Skeletal muscle cell (primary cell): ENCODE data around the gene EFHB.
"Not testable (repeated sequence)": the region's sequence is repeated elsewhere in the genome, so short reads cannot be mapped to it uniquely, and the experiment has no call there.

ENCODE experiments used
- DNase-seq: peaks from one replicate; pipeline ENCODE4 v3.0.0-alpha.2; 2010; ENCODE audit warnings: low read depth
- H3K4me3 ChIP-seq: 2 replicates; pipeline ENCODE4 v1.5.1; 2011; ENCODE audit warnings: low read depth, mild to moderate bottlenecking, control low read depth, low read length, moderate library complexity

EFHB gene

DNA sequence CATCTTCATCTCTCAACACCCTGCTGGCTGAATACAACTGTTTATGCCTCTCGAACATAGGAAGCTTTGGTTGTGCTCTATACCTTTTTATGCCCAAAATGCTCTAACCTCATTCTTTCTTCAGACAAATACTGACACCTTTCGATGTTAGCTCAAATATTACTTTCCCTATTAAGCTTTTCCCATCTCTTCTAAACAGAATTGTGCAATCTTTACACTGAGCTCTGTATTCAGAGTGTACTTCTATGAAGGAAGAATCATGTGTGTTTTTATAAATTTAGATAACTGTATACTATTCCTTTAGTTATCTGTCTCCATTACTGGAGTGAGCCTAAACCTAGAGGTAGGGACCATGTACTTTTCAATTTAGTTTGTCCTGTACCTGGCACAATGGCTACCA lies 1.6 kb downstream of the EFHB start:
- no peak for DNase-seq
- no peak overlapping the region for H3K4me3 ChIP-seq

DNA sequence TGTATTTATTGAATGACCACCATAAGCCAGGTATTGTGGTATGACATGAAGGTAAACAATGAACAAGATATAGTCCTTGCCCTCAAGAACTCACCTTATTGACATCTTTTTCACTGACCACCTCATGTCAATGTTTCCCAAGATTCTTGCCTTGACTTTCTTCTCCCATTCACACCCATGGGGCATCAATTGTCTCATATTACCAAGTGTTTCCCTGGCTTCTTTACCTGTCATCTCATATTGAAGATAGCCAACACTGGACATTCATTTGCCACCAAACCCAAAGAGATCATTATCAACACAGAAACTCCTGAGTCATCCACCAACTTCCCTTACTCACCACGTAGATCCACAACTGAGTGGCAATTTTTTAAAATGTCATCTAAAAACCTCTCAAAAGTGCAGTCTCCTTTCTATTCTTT lies 2.2 kb downstream of the EFHB start:
- DNase-seq, result no peak
- H3K4me3 ChIP-seq, result no peak overlapping the region

DNA sequence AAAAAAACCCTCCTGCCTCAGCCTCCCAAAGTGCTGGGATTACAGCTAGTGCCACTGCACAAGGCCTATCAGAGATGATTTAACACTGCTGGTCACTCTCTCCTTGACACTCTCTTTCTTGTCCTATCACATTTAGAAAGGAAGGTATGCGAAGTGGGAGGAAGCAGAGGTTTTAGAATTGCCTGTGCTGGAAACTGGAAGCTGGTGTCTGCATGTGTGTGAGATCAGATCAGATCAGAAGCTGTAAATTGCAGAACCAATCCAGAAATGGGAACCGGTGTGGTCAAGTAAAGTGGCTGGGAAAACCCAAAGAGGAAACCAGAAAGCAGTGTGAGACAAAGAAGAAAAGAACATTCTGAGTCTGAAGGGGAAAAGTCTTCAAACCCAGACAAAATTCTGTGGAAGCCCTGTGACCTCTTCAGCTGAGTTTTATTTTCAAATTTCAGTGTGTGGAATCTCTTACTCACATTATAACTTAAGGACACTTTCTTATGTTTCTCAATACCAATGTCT lies 2.8 kb downstream of the EFHB start:
- no peak for DNase-seq
- no peak overlapping the region for H3K4me3 ChIP-seq

DNA sequence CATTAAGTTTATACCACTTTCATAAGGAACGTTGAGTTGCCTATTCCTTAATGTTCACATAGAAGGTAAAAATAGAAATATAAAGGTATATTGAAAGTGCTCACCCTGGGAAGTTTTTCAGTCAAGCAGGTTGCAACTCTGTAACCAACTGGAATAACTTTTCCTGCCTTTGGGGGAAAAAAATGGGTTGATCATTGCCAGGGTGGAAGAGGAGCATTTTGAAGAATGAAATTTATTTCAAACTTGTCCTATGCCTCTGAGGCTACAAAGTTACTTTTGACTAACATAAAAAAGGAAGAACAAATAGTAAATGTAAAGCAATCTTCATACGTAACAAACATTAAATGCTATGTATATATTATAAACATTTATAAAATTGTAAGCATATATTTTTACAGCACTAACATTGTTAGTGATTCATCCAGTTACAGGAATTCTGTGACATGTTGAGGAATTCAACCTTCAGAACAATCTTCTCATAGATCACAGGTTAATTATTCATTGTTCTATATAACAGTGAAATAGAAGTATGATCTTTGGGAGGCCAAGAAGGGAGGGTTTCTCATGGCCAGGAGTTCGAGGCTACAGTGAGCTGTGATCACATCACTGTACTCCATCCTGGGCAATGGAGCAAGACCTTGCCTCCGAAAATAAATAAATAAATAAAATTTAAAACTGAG lies 13.5 kb downstream of the EFHB start:
- DNase-seq, result no peak
- H3K4me3 ChIP-seq, result no peak overlapping the region

DNA sequence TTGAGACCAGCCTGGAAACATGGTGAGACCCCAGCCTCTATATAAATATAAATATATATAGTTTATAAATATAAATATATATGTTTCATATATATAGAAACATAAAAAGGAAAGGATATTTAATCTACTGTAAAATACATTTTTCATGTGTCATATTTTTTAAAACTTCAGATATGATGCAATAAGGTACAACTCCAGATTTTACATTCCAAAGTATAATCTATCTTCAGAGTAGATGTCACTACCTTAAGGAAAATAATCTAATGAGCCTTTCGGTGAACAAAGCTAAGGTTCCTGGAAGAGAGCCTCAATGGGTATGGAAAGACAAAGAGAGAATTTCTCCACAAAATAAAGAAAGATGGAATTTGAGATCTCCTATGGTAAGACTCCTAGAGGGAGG lies 16.9 kb downstream of the EFHB start:
- DNase-seq, result no peak
- H3K4me3 ChIP-seq, result no peak overlapping the region

DNA sequence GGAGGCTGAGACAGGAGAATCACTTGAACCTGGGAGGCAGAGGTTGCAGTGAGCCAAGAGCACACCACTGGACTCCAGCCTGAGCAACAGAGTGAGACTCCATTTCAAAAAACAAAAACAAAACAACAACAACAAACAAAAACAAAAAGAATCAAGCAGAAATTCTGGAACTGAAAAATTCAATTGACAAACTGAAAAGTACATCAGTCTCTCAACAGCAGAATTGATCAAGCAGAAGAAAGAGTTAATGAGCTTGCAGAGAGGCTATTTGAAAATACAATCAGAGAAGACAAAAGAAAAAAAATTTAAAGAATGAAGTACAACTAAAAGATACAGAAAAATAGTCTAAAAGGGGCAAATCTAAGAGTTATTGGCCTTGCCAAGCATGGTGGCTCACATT lies 22.6 kb downstream of the EFHB start:
- DNase-seq, result no peak
- H3K4me3 ChIP-seq, result no peak overlapping the region

DNA sequence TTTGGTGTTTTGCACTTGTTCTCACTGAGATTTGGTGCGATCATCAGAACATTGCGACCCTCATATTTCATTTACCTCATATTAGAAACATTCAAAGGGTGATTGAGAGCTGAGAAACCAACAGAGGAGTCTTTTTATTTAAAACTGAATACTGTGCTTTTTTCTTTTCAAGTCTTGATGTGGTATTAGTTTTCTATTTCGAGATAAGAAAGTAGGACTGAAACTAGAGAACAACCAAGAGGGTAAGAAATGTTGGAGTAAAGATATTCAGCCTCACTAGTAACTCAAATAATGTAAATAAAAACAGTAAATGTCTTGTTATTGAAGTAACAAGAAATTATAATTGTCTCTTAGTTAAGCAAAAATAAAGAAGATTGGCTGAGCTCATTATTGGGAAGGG lies 26.5 kb downstream of the EFHB start:
- H3K4me3 ChIP-seq, result no peak overlapping the region
- no peak for DNase-seq

DNA sequence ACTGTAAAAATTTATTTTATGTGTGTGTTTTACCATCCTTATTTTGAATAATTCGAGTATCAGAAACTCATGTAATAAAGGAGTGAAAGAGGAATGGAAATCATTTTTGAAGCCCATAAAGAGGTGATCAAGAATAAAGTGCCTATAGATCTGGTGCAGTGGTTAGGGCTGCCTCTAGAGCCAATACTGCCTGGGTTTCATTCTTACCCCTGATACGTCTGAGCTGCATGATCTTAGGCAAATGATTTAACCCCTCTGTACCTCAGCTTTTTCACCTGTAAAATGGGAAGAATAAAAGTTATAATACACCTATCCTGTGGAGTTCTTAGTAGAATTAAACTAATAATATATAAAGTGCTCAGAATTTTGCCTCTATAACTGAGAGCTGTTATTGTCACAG lies 30.4 kb downstream of the EFHB start:
- no peak for DNase-seq
- no peak overlapping the region for H3K4me3 ChIP-seq

DNA sequence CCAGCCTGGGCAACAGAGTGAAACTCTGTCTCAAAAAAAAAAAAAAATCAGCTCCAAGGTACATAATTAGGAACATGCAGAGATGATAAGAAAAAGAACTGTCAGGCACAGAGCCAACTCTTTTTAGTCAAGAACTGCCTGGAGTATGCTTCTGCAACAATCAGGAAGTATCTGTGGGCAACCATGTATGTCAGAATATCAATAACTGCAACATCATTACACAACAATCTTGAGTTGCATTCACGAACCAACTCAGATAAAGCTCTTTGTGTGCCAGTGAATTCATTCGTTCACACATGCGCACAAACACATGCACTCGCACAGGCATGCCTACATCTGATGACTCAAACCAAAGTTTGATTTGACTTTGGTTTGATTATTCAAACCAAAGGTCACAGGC lies 32.1 kb downstream of the EFHB start:
- DNase-seq, result no peak
- no peak overlapping the region for H3K4me3 ChIP-seq

DNA sequence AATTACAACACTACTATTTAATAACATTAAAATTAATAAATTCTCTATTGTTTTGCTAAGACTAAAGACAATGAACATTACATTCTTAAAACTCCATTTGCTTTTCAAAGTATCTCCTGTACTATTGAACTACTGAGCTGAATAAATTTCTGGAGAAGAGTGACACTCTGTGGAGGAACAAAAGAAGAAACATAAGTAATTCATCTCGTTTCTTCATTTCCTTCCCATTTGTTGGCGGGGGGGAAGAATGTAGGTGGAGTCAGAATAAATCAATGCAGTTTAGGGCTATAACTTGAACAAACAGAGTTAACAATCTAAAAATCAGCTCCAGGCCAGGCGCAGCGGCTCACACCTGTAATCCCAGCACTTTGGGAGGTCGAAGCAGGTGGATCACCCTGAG lies 32.7 kb downstream of the EFHB start:
- H3K4me3 ChIP-seq, result no peak overlapping the region
- no peak for DNase-seq

DNA sequence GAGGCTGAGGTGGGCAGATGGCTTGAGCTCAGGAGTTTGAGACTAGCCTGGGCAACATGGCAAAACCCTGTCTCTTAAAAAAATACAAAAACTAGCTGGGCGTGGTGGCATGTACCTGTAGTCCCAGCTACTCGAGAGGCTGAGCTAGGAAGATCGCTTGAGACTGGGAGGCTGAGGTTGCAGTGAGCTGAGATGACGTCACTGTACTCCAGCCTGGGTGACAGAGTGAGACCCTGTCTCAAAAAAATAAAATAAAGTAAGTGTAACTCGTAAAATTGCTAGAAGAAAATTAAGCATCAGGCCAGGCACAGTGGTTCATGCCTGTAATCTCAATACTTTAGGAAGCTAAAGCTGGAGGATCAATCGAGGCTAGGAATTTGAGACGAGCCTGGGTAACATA lies 34.2 kb downstream of the EFHB start:
- DNase-seq, H3K4me3 ChIP-seq: not testable (repeated sequence)

DNA sequence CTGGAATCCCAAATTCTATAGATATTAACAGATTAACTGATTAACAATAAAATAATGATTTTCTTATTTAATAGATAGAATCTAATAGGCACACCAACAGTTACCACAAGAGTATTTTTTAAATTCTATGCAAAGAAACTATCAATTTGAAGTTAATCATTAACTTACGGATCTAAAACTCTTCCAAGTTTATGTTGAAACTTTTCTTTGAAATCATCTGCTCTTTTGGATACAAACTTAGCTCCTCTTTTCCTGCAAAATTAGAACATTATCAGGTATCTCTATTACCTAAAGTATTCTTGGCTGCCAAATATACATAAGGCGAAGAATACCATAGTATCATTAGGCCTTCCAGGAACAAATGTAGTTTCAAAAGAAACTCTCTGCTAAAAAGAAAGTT lies 34.8 kb downstream of the EFHB start:
- H3K4me3 ChIP-seq, result no peak overlapping the region

DNA sequence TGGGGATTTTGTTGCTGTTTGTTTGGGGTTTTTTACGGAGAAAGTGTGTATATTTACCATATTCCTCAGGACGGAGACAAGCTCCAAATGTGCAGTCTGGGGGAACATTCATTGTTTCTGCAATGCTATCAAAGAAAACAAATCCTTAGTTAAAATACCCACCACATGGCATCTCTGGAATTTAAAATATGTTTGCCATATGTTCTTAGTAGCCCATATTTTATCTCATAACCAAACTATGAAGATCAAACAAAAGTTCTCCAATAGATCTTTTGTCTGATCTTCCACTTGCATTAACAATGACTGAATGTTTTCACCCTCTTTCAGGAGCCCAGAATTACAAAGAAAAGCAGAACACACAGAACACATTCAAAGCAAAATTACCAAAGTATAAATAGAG lies 35.3 kb downstream of the EFHB start:
- DNase-seq, result no peak

More for the DNA sequence above, 34.8 kb downstream of the EFHB start:
- no peak for DNase-seq

DNA sequence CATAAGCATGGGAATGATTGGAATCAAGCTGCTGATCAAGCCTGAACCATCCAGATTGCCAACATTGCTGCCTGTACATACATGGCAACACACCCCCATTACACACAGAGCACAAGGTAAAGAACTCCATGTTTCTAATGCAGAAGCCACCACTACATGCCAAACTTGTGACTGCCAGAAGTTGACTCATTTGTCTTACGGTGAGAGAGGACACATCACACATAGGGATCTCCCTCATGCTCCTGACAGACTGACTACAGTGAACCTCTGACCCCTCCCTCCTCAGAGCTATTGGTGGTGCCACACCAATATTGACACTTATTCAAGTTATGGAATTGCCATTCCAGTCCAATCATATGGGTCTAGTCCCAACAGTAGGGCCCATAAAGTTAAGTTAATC lies 42.3 kb downstream of the EFHB start:
- DNase-seq, result peak; percentile 46
- H3K4me3 ChIP-seq, result no peak overlapping the region

More for the DNA sequence above, 35.3 kb downstream of the EFHB start:
- no peak overlapping the region for H3K4me3 ChIP-seq

DNA sequence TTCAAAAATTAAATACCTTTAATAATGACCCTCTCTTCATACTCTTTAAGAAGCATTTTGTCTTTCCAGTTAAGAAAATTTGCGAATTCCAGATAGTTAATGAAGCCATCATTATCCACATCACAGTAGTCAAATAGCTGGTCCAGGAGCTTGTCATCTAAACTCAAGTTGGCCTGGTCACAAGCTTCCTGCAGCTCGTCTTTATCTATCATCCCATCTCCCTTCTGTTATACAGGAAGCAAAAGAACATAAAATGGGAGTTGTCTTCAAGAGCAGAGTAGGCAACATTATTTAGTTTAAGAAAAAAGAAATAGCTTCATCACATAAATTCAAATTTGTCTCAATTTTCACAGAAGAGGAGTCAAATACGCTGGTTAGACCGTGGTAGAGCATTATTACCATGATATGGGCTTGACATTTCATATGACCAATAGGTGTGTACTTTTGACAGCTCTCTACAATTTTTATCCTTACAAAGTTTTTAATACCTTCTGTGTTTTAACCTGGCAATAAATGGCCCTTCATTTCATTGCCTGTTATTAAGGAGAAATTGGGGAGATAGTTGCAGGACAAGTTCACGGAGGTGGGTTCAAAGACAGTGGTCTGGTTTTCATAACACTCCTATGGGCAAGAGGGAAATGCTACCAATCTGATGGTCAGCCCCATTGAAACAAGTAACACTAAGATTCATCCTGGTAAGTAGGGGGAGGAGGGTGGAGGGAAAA lies 45.4 kb downstream of the EFHB start:
- no peak for DNase-seq
- H3K4me3 ChIP-seq, result no peak overlapping the region

DNA sequence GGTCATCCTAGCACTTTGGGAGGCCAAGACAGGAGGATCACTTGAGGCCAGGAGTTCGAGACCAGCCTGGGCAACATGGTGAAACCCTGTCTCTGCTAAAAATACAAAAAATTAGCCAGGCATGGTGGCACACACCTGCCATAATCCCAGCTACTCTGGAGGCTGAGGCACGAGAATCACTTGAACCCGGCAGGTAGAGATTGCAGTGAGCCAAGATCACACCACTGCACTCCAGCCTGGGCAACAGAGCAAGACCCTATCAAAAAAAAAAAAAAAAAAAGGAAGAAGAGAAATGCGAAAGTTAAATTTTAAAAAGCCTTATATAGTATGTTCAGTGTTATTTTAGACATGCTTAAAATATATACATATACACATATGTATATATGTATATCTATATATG lies 46.9 kb downstream of the EFHB start:
- not testable (repeated sequence) for H3K4me3 ChIP-seq, DNase-seq

DNA sequence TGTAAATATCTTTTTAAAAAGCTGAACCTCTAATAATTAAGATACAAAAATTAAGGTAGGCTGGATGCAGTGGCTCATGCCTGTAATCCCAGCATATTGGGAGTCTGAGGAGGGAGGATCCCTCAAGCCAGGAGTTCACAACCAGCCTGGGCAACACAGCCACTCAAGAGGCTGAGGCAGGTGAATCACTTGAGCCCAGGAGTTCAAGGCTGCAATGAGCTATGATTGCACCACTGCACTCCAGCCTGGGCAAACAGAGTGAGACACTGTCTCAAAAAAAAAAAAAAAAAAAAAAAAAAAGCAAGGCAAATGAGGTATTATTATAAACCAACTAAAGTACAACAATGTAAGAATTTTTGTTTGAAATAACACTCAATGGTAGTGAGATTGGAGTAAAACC lies 47.6 kb downstream of the EFHB start:
- no peak overlapping the region for H3K4me3 ChIP-seq
- DNase-seq, result no peak

DNA sequence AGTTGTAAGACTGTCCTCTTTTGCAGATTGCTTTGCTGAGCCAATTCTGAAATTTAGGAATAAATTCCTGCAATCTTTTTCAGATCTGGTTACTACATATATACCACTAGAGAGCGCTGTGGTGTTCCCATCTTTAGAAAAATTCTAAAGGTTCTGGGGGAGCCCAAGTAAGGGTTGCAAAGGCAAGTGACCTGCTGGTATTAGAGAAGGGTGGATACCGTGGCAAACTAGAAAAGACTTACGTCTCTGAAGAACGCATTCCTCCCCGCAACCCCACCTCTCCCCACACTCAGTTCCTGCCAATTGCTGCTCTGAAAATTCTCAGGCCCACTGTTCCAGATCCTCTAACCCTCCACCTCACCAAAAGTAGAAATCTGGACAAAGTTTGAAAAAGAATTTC lies 48.5 kb downstream of the EFHB start:
- DNase-seq, result no peak
- H3K4me3 ChIP-seq, result no peak overlapping the region

DNA sequence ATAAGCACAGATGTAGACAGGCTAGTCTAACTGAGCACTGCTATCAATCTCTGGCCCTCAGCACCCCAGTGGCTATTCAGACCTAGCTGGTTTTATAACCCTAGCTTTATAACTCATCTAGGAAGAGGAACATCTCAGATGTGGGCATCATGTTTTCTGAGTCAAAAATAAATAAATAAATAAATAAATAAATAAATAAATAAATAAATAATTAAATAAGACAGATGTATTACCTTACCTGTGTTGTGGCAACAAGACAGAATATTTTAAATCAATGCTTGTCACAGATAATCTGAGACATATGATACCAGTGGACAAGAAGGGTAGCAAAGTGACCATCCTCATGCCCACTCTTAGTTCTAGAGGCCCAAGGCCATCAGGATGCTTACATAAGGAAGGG lies 52.2 kb downstream of the EFHB start:
- no peak overlapping the region for H3K4me3 ChIP-seq
- DNase-seq, result no peak

DNA sequence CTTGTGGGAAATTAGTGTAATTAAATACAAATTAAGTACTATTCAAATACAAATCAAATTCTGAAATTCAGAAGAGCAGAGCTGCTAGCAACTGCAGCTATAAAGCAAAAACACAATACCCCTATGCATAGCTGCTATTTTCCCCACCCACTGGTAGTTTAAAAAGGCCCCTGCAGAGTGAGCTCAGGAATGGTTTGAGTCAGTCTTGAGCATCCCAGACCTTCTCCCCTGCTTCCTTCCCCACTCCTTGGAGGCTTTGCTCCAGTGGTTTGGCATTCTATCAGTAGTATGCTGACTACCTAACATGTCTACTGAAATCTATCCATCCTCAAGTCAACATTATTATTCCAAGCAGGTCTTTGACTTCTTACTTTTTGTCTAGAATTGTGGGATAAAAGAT lies 53.0 kb downstream of the EFHB start:
- H3K4me3 ChIP-seq, result no peak overlapping the region
- no peak for DNase-seq

DNA sequence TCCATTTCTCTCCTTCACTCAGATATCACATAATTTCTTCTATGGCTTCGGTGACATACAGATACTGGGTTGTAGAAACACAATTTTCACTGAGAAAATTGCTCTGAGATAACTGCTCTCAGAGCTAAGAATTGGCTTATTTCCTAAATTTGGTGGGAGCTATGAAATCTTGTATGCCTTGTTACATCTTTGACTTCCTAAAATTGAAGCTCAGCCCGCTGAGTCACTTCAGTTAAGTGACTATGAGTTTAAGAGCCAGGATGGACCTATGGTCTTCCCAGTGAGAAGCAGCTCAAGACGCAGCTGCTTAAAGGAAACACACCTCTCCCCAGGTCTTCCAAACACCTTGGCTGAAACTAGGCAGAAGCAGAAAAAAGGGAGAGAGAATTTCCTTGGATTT lies 56.4 kb downstream of the EFHB start:
- DNase-seq, result no peak
- H3K4me3 ChIP-seq, result no peak overlapping the region
